ENCODE measurements around the gene SPSB3.

Gene SPSB3

DNA sequence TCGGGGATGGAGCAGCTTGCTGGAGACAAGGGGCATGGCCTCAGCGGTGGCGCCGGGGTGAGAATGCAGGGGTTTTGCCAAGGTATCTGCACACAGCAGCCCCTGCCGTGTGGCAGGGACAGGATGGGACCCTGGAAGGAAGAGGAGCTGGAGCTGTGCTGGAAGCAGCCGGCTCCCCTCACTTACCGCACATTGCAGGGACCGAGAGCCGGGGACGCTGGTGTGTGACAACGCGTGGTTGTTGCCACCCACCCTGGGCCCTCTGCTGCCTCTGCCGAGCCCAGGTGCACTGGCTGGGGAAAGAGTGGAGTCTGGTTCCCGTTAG lies 3.4 kb upstream of the SPSB3 start:
- H3K27ac ChIP-seq (ENCODE audit: low read length), result no peak overlapping the region
- no peaks in the 10 kb centered on the region for H3K4me1 ChIP-seq (ENCODE audit: control insufficient read depth, low read depth, low read length)
- H3K9ac ChIP-seq (ENCODE audit: low read length), result no peak overlapping the region
- H3K36me3 ChIP-seq (ENCODE audit: control insufficient read depth, low read depth, low read length), result peaks cover 9% of the 10 kb centered on the region
- no peaks in the 10 kb centered on the region for H3K27me3 ChIP-seq (ENCODE audit: control insufficient read depth, insufficient read depth, low read length)
- H3K4me3 ChIP-seq (ENCODE audit: low read length), result no peak overlapping the region
- H3K9me3 ChIP-seq (ENCODE audit: control insufficient read depth, low read depth, low read length), result no peaks in the 10 kb centered on the region

DNA sequence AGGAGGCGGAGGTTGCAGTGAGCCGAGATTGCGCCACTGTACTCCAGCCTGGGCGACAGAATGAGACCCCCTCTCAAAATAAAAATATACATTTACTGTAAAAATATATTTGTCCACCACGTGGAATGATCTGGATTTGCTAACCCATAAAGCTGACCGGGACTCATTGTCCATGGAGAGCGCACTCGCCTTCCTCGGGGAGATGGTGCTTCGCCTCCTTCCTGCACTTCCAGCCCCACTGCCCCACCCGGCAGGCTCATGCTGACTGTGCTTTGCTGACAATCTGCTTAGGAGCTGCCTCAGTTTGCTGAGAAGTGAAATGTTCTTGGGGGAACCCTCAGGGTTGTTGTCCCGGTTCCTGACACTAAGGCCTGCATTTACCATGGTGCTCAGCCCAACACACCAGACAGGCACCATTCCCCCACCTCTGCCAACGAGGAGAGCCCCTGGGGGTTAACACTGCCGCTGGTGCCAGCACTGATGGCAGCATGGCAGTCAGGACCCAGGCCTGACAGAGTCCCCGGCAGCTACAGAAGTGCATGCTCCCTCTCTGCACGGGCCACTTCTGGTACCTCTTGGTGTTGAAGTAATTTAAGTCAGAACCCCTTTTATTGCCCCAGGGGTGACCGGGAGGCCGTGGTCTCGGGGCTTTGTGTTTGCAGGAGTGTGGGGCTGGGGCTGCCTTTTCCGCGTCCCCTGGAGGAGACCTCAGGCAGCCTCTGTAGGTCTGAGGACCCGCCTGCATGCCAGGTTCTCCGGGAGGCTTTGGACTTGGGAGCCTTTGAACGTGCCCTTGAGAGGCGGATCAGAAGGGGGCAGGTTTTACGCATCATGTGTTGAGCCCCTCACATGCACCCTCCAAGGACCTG lies 2.8 kb upstream of the SPSB3 start:
- peaks cover 9% of the 10 kb centered on the region for H3K36me3 ChIP-seq (ENCODE audit: control insufficient read depth, low read depth, low read length)
- H3K27ac ChIP-seq (ENCODE audit: low read length), result no peak overlapping the region
- no peaks in the 10 kb centered on the region for H3K27me3 ChIP-seq (ENCODE audit: control insufficient read depth, insufficient read depth, low read length)
- no peaks in the 10 kb centered on the region for H3K9me3 ChIP-seq (ENCODE audit: control insufficient read depth, low read depth, low read length)
- no peaks in the 10 kb centered on the region for H3K4me1 ChIP-seq (ENCODE audit: control insufficient read depth, low read depth, low read length)
- no peak overlapping the region for H3K9ac ChIP-seq (ENCODE audit: low read length)
- H3K4me3 ChIP-seq (ENCODE audit: low read length), result no peak overlapping the region

GRCh38 chr16:1781758-1782407 lies 488 bp downstream of the SPSB3 start:
- Histone ChIP-seq H3K36me3 (ENCODE audit: control insufficient read depth, low read depth, low read length) (peaks cover 8% of the 10 kb centered on the region), H3K9ac (ENCODE audit: low read length) (peak overlapping the region; percentile 45), H3K9me3 (ENCODE audit: control insufficient read depth, low read depth, low read length) (no peaks in the 10 kb centered on the region), H3K27me3 (ENCODE audit: control insufficient read depth, insufficient read depth, low read length) (no peaks in the 10 kb centered on the region), H3K4me1 (ENCODE audit: control insufficient read depth, low read depth, low read length) (no peaks in the 10 kb centered on the region), H3K4me3 (ENCODE audit: low read length) (peak overlapping the region; percentile 83), H3K27ac (ENCODE audit: low read length) (no peak overlapping the region)

GRCh38 chr16:1781254-1781653 lies 1.1 kb downstream of the SPSB3 start:
- Histone ChIP-seq H3K9ac (ENCODE audit: low read length) (peak overlapping the region; percentile 45), H3K27me3 (ENCODE audit: control insufficient read depth, insufficient read depth, low read length) (no peaks in the 10 kb centered on the region), H3K36me3 (ENCODE audit: control insufficient read depth, low read depth, low read length) (peaks cover 11% of the 10 kb centered on the region), H3K27ac (ENCODE audit: low read length) (no peak overlapping the region), H3K4me3 (ENCODE audit: low read length) (peak overlapping the region; percentile 83), H3K4me1 (ENCODE audit: control insufficient read depth, low read depth, low read length) (no peaks in the 10 kb centered on the region), H3K9me3 (ENCODE audit: control insufficient read depth, low read depth, low read length) (no peaks in the 10 kb centered on the region)

GRCh38 chr16:1780677-1781072 lies 1.7 kb downstream of the SPSB3 start:
- H3K9ac ChIP-seq (ENCODE audit: low read length), result no peak overlapping the region
- H3K4me1 ChIP-seq (ENCODE audit: control insufficient read depth, low read depth, low read length), result no peaks in the 10 kb centered on the region
- peaks cover 11% of the 10 kb centered on the region for H3K36me3 ChIP-seq (ENCODE audit: control insufficient read depth, low read depth, low read length)
- H3K9me3 ChIP-seq (ENCODE audit: control insufficient read depth, low read depth, low read length), result no peaks in the 10 kb centered on the region
- no peak overlapping the region for H3K4me3 ChIP-seq (ENCODE audit: low read length)
- no peak overlapping the region for H3K27ac ChIP-seq (ENCODE audit: low read length)
- no peaks in the 10 kb centered on the region for H3K27me3 ChIP-seq (ENCODE audit: control insufficient read depth, insufficient read depth, low read length)

- no peaks in the 10 kb centered on the region for H3K27me3 ChIP-seq (ENCODE audit: control insufficient read depth, insufficient read depth, low read length)
- H3K9me3 ChIP-seq (ENCODE audit: control insufficient read depth, low read depth, low read length), result no peaks in the 10 kb centered on the region
- H3K4me1 ChIP-seq (ENCODE audit: control insufficient read depth, low read depth, low read length), result no peaks in the 10 kb centered on the region
- H3K9ac ChIP-seq (ENCODE audit: low read length), result no peak overlapping the region
- no peak overlapping the region for H3K4me3 ChIP-seq (ENCODE audit: low read length)
- peaks cover 16% of the 10 kb centered on the region for H3K36me3 ChIP-seq (ENCODE audit: control insufficient read depth, low read depth, low read length)
- H3K27ac ChIP-seq (ENCODE audit: low read length), result no peak overlapping the region
Measured at GRCh38 chr16:1779741-1780676, 2.4 kb downstream of the SPSB3 start.

GRCh38 chr16:1779234-1779701 lies 3.1 kb downstream of the SPSB3 start:
- Histone ChIP-seq H3K4me3 (ENCODE audit: low read length) (no peak overlapping the region), H3K9ac (ENCODE audit: low read length) (no peak overlapping the region), H3K27me3 (ENCODE audit: control insufficient read depth, insufficient read depth, low read length) (no peaks in the 10 kb centered on the region), H3K4me1 (ENCODE audit: control insufficient read depth, low read depth, low read length) (no peaks in the 10 kb centered on the region), H3K27ac (ENCODE audit: low read length) (no peak overlapping the region), H3K9me3 (ENCODE audit: control insufficient read depth, low read depth, low read length) (no peaks in the 10 kb centered on the region), H3K36me3 (ENCODE audit: control insufficient read depth, low read depth, low read length) (peaks cover 16% of the 10 kb centered on the region)

DNA sequence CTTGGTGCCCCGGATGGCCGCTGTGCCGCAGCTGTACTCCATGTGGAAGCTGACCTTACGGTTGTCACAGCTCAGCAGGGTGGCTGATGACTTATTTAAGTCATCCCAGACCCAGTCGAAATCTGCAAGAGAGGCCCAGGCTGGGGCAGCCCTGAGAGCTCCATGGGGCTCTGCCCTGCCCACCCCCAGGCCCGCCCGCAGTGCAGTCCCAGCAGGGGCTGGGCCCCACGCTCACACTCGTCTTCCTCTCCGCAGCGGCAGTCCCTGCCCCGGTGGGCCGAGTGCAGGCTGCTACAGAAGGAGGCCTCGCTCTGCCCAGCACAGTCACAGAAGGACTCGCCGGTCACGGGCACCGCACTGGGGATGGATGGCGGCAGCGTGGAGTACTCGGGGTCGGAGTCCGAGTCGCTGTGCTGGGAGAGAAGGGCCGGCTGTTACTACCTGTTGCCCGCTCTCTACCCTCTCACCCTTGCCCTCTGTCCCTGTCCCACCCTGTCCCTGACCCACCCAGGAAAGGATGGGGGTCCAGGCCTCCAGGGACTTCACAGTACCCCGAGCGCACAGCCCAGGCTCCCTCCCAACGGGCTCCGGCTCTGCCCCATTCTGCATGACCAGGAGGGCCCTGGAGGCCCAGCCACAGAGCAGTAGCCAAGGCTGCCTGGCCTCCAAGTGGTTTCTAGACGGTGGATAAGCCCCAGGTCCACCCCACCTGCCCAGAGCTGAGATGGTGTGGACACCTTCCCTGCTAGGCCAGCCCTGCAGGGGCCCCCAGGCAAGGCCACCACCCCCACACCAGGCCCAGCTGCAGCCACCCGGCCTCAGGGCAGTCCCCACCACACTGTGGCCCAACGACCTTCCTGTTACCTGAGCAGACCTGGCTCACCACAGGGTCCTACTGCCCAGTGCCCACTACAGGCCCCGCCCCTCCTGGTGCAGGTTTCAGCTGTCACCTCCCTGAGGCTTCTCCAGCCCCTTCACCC lies 3.9 kb downstream of the SPSB3 start:
- peaks cover 16% of the 10 kb centered on the region for H3K36me3 ChIP-seq (ENCODE audit: control insufficient read depth, low read depth, low read length)
- no peak overlapping the region for H3K27ac ChIP-seq (ENCODE audit: low read length)
- H3K9ac ChIP-seq (ENCODE audit: low read length), result no peak overlapping the region

GRCh38 chr16:1777375-1778199 lies 4.8 kb downstream of the SPSB3 start:
- Histone ChIP-seq H3K4me3 (ENCODE audit: low read length) (no peak overlapping the region), H3K9ac (ENCODE audit: low read length) (no peak overlapping the region), H3K36me3 (ENCODE audit: control insufficient read depth, low read depth, low read length) (peaks cover 16% of the 10 kb centered on the region), H3K4me1 (ENCODE audit: control insufficient read depth, low read depth, low read length) (no peaks in the 10 kb centered on the region), H3K27me3 (ENCODE audit: control insufficient read depth, insufficient read depth, low read length) (no peaks in the 10 kb centered on the region), H3K27ac (ENCODE audit: low read length) (no peak overlapping the region), H3K9me3 (ENCODE audit: control insufficient read depth, low read depth, low read length) (no peaks in the 10 kb centered on the region)

More for the DNA sequence above, 3.9 kb downstream of the SPSB3 start:
- no peaks in the 10 kb centered on the region for H3K9me3 ChIP-seq (ENCODE audit: control insufficient read depth, low read depth, low read length)
- H3K4me1 ChIP-seq (ENCODE audit: control insufficient read depth, low read depth, low read length), result no peaks in the 10 kb centered on the region
- H3K4me3 ChIP-seq (ENCODE audit: low read length), result no peak overlapping the region
- H3K27me3 ChIP-seq (ENCODE audit: control insufficient read depth, insufficient read depth, low read length), result no peaks in the 10 kb centered on the region

- Histone ChIP-seq H3K36me3 (ENCODE audit: control insufficient read depth, low read depth, low read length) (peaks cover 16% of the 10 kb centered on the region), H3K4me3 (ENCODE audit: low read length) (no peak overlapping the region), H3K27ac (ENCODE audit: low read length) (no peak overlapping the region), H3K4me1 (ENCODE audit: control insufficient read depth, low read depth, low read length) (no peaks in the 10 kb centered on the region), H3K9me3 (ENCODE audit: control insufficient read depth, low read depth, low read length) (no peaks in the 10 kb centered on the region), H3K9ac (ENCODE audit: low read length) (no peak overlapping the region), H3K27me3 (ENCODE audit: control insufficient read depth, insufficient read depth, low read length) (no peaks in the 10 kb centered on the region)
Measured at GRCh38 chr16:1776991-1777374, 5.4 kb downstream of the SPSB3 start.

Measured in iPS-18a (cell line).